ENCODE data around the gene NUDT17.
A peak's percentile ranks its signal among the peaks of the same experiment; 100 is the strongest.

The NUDT17 gene

GRCh38 chr1:145868232-145868631 is 22.8 kb downstream of the NUDT17 start:
- Histone ChIP-seq H3K4me3 (ENCODE audit: insufficient read depth, low read depth, low read length) (no peak overlapping the region), H3K9me3 (ENCODE audit: control insufficient read depth, low read length) (no peaks in the 10 kb centered on the region), H3K4me1 (ENCODE audit: control insufficient read depth, insufficient read depth, low read length) (peaks cover 6% of the 10 kb centered on the region), H3K36me3 (ENCODE audit: control insufficient read depth, insufficient read depth, low read length) (no peaks in the 10 kb centered on the region), H3K27ac (ENCODE audit: insufficient read depth, low read depth, low read length, poor library complexity, severe bottlenecking) (no peak overlapping the region), H3K27me3 (ENCODE audit: control insufficient read depth, insufficient read depth, low read length, poor library complexity, severe bottlenecking) (peaks cover 8% of the 10 kb centered on the region)
- 93% methylated on average over 4 of the region's 4 CpGs for WGBS, 2 experiments

- Histone ChIP-seq H3K4me3 (ENCODE audit: insufficient read depth, low read depth, low read length) (peak overlapping the region; percentile 33), H3K36me3 (ENCODE audit: control insufficient read depth, insufficient read depth, low read length) (no peaks in the 10 kb centered on the region), H3K27me3 (ENCODE audit: control insufficient read depth, insufficient read depth, low read length, poor library complexity, severe bottlenecking) (peaks cover 14% of the 10 kb centered on the region), H3K4me1 (ENCODE audit: control insufficient read depth, insufficient read depth, low read length) (peaks cover 6% of the 10 kb centered on the region), H3K27ac (ENCODE audit: insufficient read depth, low read depth, low read length, poor library complexity, severe bottlenecking) (no peak overlapping the region), H3K9me3 (ENCODE audit: control insufficient read depth, low read length) (no peaks in the 10 kb centered on the region)
- 44 to 45% methylated on average over 47 of the region's 47 CpGs for WGBS, 2 experiments
Measured at GRCh38 chr1:145871994-145872924, 26.8 kb downstream of the NUDT17 start.

- peaks cover 14% of the 10 kb centered on the region for H3K27me3 ChIP-seq (ENCODE audit: control insufficient read depth, insufficient read depth, low read length, poor library complexity, severe bottlenecking)
- no peak overlapping the region for H3K27ac ChIP-seq (ENCODE audit: insufficient read depth, low read depth, low read length, poor library complexity, severe bottlenecking)
- no peak overlapping the region for H3K4me3 ChIP-seq (ENCODE audit: insufficient read depth, low read depth, low read length)
- 94% methylated on average over 12 of the region's 12 CpGs for WGBS, 2 experiments
- no peaks in the 10 kb centered on the region for H3K36me3 ChIP-seq (ENCODE audit: control insufficient read depth, insufficient read depth, low read length)
- H3K9me3 ChIP-seq (ENCODE audit: control insufficient read depth, low read length): no peaks in the 10 kb centered on the region
- H3K4me1 ChIP-seq (ENCODE audit: control insufficient read depth, insufficient read depth, low read length): peaks cover 7% of the 10 kb centered on the region
Measured at GRCh38 chr1:145874646-145875045, 29.2 kb downstream of the NUDT17 start.

- no peaks in the 10 kb centered on the region for H3K9me3 ChIP-seq (ENCODE audit: control insufficient read depth, low read length)
- H3K27ac ChIP-seq (ENCODE audit: insufficient read depth, low read depth, low read length, poor library complexity, severe bottlenecking): no peak overlapping the region
- no peak overlapping the region for H3K4me3 ChIP-seq (ENCODE audit: insufficient read depth, low read depth, low read length)
- peaks cover 14% of the 10 kb centered on the region for H3K27me3 ChIP-seq (ENCODE audit: control insufficient read depth, insufficient read depth, low read length, poor library complexity, severe bottlenecking)
- no peaks in the 10 kb centered on the region for H3K36me3 ChIP-seq (ENCODE audit: control insufficient read depth, insufficient read depth, low read length)
- WGBS, 2 experiments: 84 to 86% methylated on average over 7 of the region's 7 CpGs
- H3K4me1 ChIP-seq (ENCODE audit: control insufficient read depth, insufficient read depth, low read length): peaks cover 8% of the 10 kb centered on the region
Measured at GRCh38 chr1:145877923-145878486, 32.6 kb downstream of the NUDT17 start.

GRCh38 chr1:145878724-145879123 is 33.3 kb downstream of the NUDT17 start:
- WGBS, 2 experiments: 94% methylated on average over 2 of the region's 2 CpGs
- Histone ChIP-seq H3K27me3 (ENCODE audit: control insufficient read depth, insufficient read depth, low read length, poor library complexity, severe bottlenecking) (peaks cover 12% of the 10 kb centered on the region), H3K36me3 (ENCODE audit: control insufficient read depth, insufficient read depth, low read length) (no peaks in the 10 kb centered on the region), H3K9me3 (ENCODE audit: control insufficient read depth, low read length) (no peaks in the 10 kb centered on the region), H3K4me3 (ENCODE audit: insufficient read depth, low read depth, low read length) (no peak overlapping the region), H3K4me1 (ENCODE audit: control insufficient read depth, insufficient read depth, low read length) (peaks cover 8% of the 10 kb centered on the region), H3K27ac (ENCODE audit: insufficient read depth, low read depth, low read length, poor library complexity, severe bottlenecking) (no peak overlapping the region)

- Histone ChIP-seq H3K27ac (ENCODE audit: insufficient read depth, low read depth, low read length, poor library complexity, severe bottlenecking) (no peak overlapping the region), H3K4me3 (ENCODE audit: insufficient read depth, low read depth, low read length) (no peak overlapping the region), H3K36me3 (ENCODE audit: control insufficient read depth, insufficient read depth, low read length) (no peaks in the 10 kb centered on the region), H3K27me3 (ENCODE audit: control insufficient read depth, insufficient read depth, low read length, poor library complexity, severe bottlenecking) (peaks cover 21% of the 10 kb centered on the region), H3K9me3 (ENCODE audit: control insufficient read depth, low read length) (no peaks in the 10 kb centered on the region), H3K4me1 (ENCODE audit: control insufficient read depth, insufficient read depth, low read length) (peaks cover 8% of the 10 kb centered on the region)
- WGBS, 2 experiments: 17% methylated on average over 3 to 5 of the region's 5 CpGs
Measured at GRCh38 chr1:145879775-145880174, 34.3 kb downstream of the NUDT17 start.

GRCh38 chr1:145884675-145885074 is 39.2 kb downstream of the NUDT17 start:
- Histone ChIP-seq H3K4me3 (ENCODE audit: insufficient read depth, low read depth, low read length) (no peak overlapping the region), H3K36me3 (ENCODE audit: control insufficient read depth, insufficient read depth, low read length) (no peaks in the 10 kb centered on the region), H3K4me1 (ENCODE audit: control insufficient read depth, insufficient read depth, low read length) (peaks cover 7% of the 10 kb centered on the region), H3K27ac (ENCODE audit: insufficient read depth, low read depth, low read length, poor library complexity, severe bottlenecking) (no peak overlapping the region), H3K9me3 (ENCODE audit: control insufficient read depth, low read length) (no peaks in the 10 kb centered on the region), H3K27me3 (ENCODE audit: control insufficient read depth, insufficient read depth, low read length, poor library complexity, severe bottlenecking) (peaks cover 43% of the 10 kb centered on the region)
- 80 to 86% methylated on average over 1 of the region's 1 CpG for WGBS, 2 experiments

- Histone ChIP-seq H3K36me3 (ENCODE audit: control insufficient read depth, insufficient read depth, low read length) (no peaks in the 10 kb centered on the region), H3K27ac (ENCODE audit: insufficient read depth, low read depth, low read length, poor library complexity, severe bottlenecking) (no peak within 1 kb of the TSS), H3K4me3 (ENCODE audit: insufficient read depth, low read depth, low read length) (peak within 1 kb of the TSS; percentile 64), H3K27me3 (ENCODE audit: control insufficient read depth, insufficient read depth, low read length, poor library complexity, severe bottlenecking) (peaks cover 43% of the 10 kb centered on the region), H3K9me3 (ENCODE audit: control insufficient read depth, low read length) (no peaks in the 10 kb centered on the region), H3K4me1 (ENCODE audit: control insufficient read depth, insufficient read depth, low read length) (no peaks in the 10 kb centered on the region)
- WGBS, 2 experiments: 1% methylated on average over 36 of the region's 36 CpGs
Measured at GRCh38 chr1:145885738-145886287, 40.4 kb downstream of the NUDT17 start, which contains the start of gene ANKRD35. Gene ANKRD35 (minus strand): TSS chr1:145885866. CDS start chr1:145885758, 108 bp downstream.

- Histone ChIP-seq H3K4me3 (ENCODE audit: insufficient read depth, low read depth, low read length) (peak overlapping the region; percentile 64), H3K4me1 (ENCODE audit: control insufficient read depth, insufficient read depth, low read length) (no peaks in the 10 kb centered on the region), H3K9me3 (ENCODE audit: control insufficient read depth, low read length) (no peaks in the 10 kb centered on the region), H3K27me3 (ENCODE audit: control insufficient read depth, insufficient read depth, low read length, poor library complexity, severe bottlenecking) (peaks cover 43% of the 10 kb centered on the region), H3K27ac (ENCODE audit: insufficient read depth, low read depth, low read length, poor library complexity, severe bottlenecking) (no peak overlapping the region), H3K36me3 (ENCODE audit: control insufficient read depth, insufficient read depth, low read length) (no peaks in the 10 kb centered on the region)
- 68 to 71% methylated on average over 11 of the region's 11 CpGs for WGBS, 2 experiments
Measured at GRCh38 chr1:145886390-145886789, 41.0 kb downstream of the NUDT17 start.

GRCh38 chr1:145886816-145887215 is 41.4 kb downstream of the NUDT17 start:
- WGBS, 2 experiments: 31 to 36% methylated on average over 8 of the region's 8 CpGs
- H3K36me3 ChIP-seq (ENCODE audit: control insufficient read depth, insufficient read depth, low read length): no peaks in the 10 kb centered on the region
- peaks cover 43% of the 10 kb centered on the region for H3K27me3 ChIP-seq (ENCODE audit: control insufficient read depth, insufficient read depth, low read length, poor library complexity, severe bottlenecking)
- H3K4me1 ChIP-seq (ENCODE audit: control insufficient read depth, insufficient read depth, low read length): no peaks in the 10 kb centered on the region
- H3K4me3 ChIP-seq (ENCODE audit: insufficient read depth, low read depth, low read length): no peak overlapping the region
- no peaks in the 10 kb centered on the region for H3K9me3 ChIP-seq (ENCODE audit: control insufficient read depth, low read length)
- H3K27ac ChIP-seq (ENCODE audit: insufficient read depth, low read depth, low read length, poor library complexity, severe bottlenecking): no peak overlapping the region
